CD14-positive monocyte (primary cell): Measurements from ENCODE around the gene MYO7A. TPM values are rescaled to one million over a fixed set of nuclear protein-coding genes. Genes with fewer than 3 reads are reported as not detected.

Experiments used
- DNase-seq, 3 donors: peaks; one replicate each; pipeline ENCODE4 v3.0.0-alpha.2; 2011 to 2022
- H2AFZ ChIP-seq: 2 replicates; pipeline ENCODE4 v1.6.0; 2012; ENCODE audit warnings: mild to moderate bottlenecking, low read depth, low read length, inconsistent platforms; ENCODE audit not compliant: insufficient read depth, poor library complexity, severe bottlenecking
- H3K27ac ChIP-seq, 2 donors: 1 replicate in 1 of 2; 2 replicates in 1 of 2; pipeline ENCODE4 v1.5.1; 2012 to 2013; ENCODE audit warnings: low read length in 2 of 2, control low read depth in 1 of 2, inconsistent platforms in 1 of 2, low read depth in 1 of 2, mild to moderate bottlenecking in 1 of 2
- H3K27me3 ChIP-seq, 2 donors: one replicate each; pipeline versions ENCODE4 v1.6.0 to v1.6.1; 2011 to 2013; ENCODE audit warnings: low read length in 2 of 2; ENCODE audit not compliant: control insufficient read depth in 2 of 2, insufficient read depth in 2 of 2
- H3K36me3 ChIP-seq, 2 donors: replicated peaks in 1 of 2; 1 replicate in 1 of 2; 2 replicates in 1 of 2; pipeline versions ENCODE4 v1.5.1 to v1.6.1; 2012 to 2013; ENCODE audit warnings: low read length in 2 of 2, control low read depth in 1 of 2, inconsistent platforms in 1 of 2, mild to moderate bottlenecking in 1 of 2; ENCODE audit not compliant: insufficient read depth in 2 of 2, control insufficient read depth in 1 of 2
- H3K4me1 ChIP-seq, 2 donors: 1 replicate in 1 of 2; 2 replicates in 1 of 2; pipeline versions ENCODE4 v1.5.1 to v1.6.1; 2012 to 2013; ENCODE audit warnings: low read length in 2 of 2, control low read depth in 1 of 2, inconsistent platforms in 1 of 2, mild to moderate bottlenecking in 1 of 2, moderate library complexity in 1 of 2; ENCODE audit not compliant: insufficient read depth in 2 of 2, control insufficient read depth in 1 of 2
- H3K4me2 ChIP-seq: replicated peaks from 2 replicates; pipeline ENCODE3; 2012; ENCODE audit warnings: low read length, moderate library complexity, mild to moderate bottlenecking; ENCODE audit not compliant: poor library complexity, severe bottlenecking; ENCODE audit errors: extremely low read depth
- H3K4me3 ChIP-seq, 3 experiments: fragments of 200-600 bp in 1 of 3; sonication (generic) in 1 of 3; replicated peaks in 1 of 3; 1 replicate in 2 of 3; 2 replicates in 1 of 3; pipeline ENCODE4 v1.5.1; 2011 to 2013; ENCODE audit warnings: low read length in 3 of 3, mild to moderate bottlenecking in 3 of 3, control low read depth in 2 of 3, low read depth in 2 of 3, inconsistent platforms in 1 of 3, moderate library complexity in 1 of 3
- H3K79me2 ChIP-seq: 2 replicates; pipeline ENCODE4 v1.6.0; 2012; ENCODE audit warnings: mild to moderate bottlenecking, control low read depth, inconsistent platforms, low read length, moderate library complexity; ENCODE audit not compliant: insufficient read depth
- H3K9ac ChIP-seq: 2 replicates; pipeline ENCODE4 v1.6.0; 2017; ENCODE audit warnings: low read length, mild to moderate bottlenecking; ENCODE audit not compliant: insufficient read depth, poor library complexity, severe bottlenecking
- H3K9me3 ChIP-seq, 2 donors: replicated peaks in 1 of 2; 1 replicate in 1 of 2; 2 replicates in 1 of 2; pipeline versions ENCODE4 v1.5.1 to v1.6.1; 2012 to 2013; ENCODE audit warnings: low read length in 2 of 2, control low read depth in 1 of 2; ENCODE audit not compliant: control insufficient read depth in 1 of 2, insufficient read depth in 1 of 2
- H4K20me1 ChIP-seq: 2 replicates; pipeline ENCODE4 v1.6.0; 2012; ENCODE audit warnings: mild to moderate bottlenecking, low read length, control low read depth, moderate library complexity; ENCODE audit not compliant: insufficient read depth
- H3K27ac Mint-ChIP-seq, 7 donors: one replicate each; pipeline ENCODE4 v1.8.0; 2020; ENCODE audit warnings: mild to moderate bottlenecking in 7 of 7, mixed read lengths in 7 of 7, moderate library complexity in 6 of 7, inconsistent platforms in 2 of 7
- H3K27me3 Mint-ChIP-seq, 3 donors: one replicate each; pipeline ENCODE4 v1.8.0; 2021 to 2022; ENCODE audit warnings: low read depth in 3 of 3, mild to moderate bottlenecking in 3 of 3, mixed read lengths in 3 of 3, moderate library complexity in 3 of 3, inconsistent platforms in 1 of 3
- H3K36me3 Mint-ChIP-seq, 2 donors: one replicate each; pipeline ENCODE4 v1.8.0; 2020; ENCODE audit warnings: mixed read lengths in 2 of 2, inconsistent platforms in 1 of 2, mild to moderate bottlenecking in 1 of 2
- H3K4me1 Mint-ChIP-seq: one replicate; pipeline ENCODE4 v1.8.0; 2020; ENCODE audit warnings: mild to moderate bottlenecking, mixed read lengths
- H3K4me3 Mint-ChIP-seq, 2 donors: one replicate each; pipeline ENCODE4 v1.8.0; 2020; ENCODE audit warnings: mild to moderate bottlenecking in 2 of 2, mixed read lengths in 2 of 2, moderate library complexity in 1 of 2
- H3K9me3 Mint-ChIP-seq, 7 donors: one replicate each; pipeline ENCODE4 v1.8.0; 2020 to 2022; ENCODE audit warnings: mixed read lengths in 7 of 7, mild to moderate bottlenecking in 6 of 7, moderate library complexity in 6 of 7, inconsistent platforms in 2 of 7
- WGBS: methylation state at CpG from one replicate; pipeline ENCODE4 v1.1.5; 2013; ENCODE audit warnings: missing lambda C conversion rate; ENCODE audit not compliant: insufficient coverage; 5-methylcytosine and 5-hydroxymethylcytosine counted together
- intact Hi-C, 2 donors: fragments of 100-400 bp; cut with micrococcal nuclease; formaldehyde crosslinking; loops; one replicate each; pipeline versions ENCODE4 v1.15.0 to v1.15.1; 2023
- polyA plus RNA-seq, 3 donors: library from polyadenylated mRNA; depleted of rRNA in 1 of 3; unstranded in 2 of 3; stranded (reverse) in 1 of 3; fragments of 300-500 nt in 2 of 3; fragments of >200 nt in 1 of 3; fragmentation: Illumina TruSeq in 2 of 3; gene quantifications; 1 replicate in 2 of 3; 2 replicates in 1 of 3; pipeline ENCODE4 v1.2.3, GENCODE V29; 2012 to 2021
- TF ChIP-seq, protein P1 (sequence below): fragments of 200-600 bp; IDR thresholded peaks from one replicate; pipeline ENCODE4 v1.8.0; 2022; ENCODE audit warnings: antibody characterized with exemption, mild to moderate bottlenecking

The MYO7A gene
- polyA plus RNA-seq, 3 donors: 3.5 to 7.8 (median 3.6) TPM

DNA sequence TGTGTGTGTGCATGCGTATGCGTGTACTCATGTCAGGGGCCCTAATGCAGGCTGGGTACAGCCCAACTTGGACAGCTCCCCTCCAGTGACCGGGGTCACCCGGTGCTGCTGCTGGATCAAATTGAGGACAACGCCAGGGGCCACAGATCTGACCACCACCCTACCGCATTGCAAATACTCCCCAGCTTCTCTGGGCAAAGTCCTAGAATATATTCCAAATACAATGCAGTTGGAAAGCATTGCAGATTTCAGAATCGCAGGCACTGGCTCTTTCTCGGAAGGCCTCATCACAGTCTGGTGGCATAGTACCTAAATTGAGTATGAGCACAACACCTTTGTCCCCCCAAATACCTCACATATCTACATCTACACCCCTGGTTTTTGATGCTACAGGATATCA, 43.2 kb downstream of the MYO7A start:
- no peak for DNase-seq
- TF ChIP-seq, protein P1, sequence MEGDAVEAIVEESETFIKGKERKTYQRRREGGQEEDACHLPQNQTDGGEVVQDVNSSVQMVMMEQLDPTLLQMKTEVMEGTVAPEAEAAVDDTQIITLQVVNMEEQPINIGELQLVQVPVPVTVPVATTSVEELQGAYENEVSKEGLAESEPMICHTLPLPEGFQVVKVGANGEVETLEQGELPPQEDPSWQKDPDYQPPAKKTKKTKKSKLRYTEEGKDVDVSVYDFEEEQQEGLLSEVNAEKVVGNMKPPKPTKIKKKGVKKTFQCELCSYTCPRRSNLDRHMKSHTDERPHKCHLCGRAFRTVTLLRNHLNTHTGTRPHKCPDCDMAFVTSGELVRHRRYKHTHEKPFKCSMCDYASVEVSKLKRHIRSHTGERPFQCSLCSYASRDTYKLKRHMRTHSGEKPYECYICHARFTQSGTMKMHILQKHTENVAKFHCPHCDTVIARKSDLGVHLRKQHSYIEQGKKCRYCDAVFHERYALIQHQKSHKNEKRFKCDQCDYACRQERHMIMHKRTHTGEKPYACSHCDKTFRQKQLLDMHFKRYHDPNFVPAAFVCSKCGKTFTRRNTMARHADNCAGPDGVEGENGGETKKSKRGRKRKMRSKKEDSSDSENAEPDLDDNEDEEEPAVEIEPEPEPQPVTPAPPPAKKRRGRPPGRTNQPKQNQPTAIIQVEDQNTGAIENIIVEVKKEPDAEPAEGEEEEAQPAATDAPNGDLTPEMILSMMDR: no peak
- no peaks in the 10 kb centered on the region for H4K20me1 ChIP-seq
- no peak overlapping the region for H3K27ac ChIP-seq
- H3K9me3 ChIP-seq: no peaks in the 10 kb centered on the region
- no peak overlapping the region for H3K4me2 ChIP-seq
- H3K27me3 Mint-ChIP-seq: peaks cover 2 to 7% (median 7%) of the 10 kb centered on the region in 3 donors
- H3K27ac Mint-ChIP-seq: no peak overlapping the region
- H3K27me3 ChIP-seq: no peaks in the 10 kb centered on the region
- no peak overlapping the region for H2AFZ ChIP-seq
- peaks cover 33% of the 10 kb centered on the region for H3K4me1 Mint-ChIP-seq
- no peak overlapping the region for H3K4me3 Mint-ChIP-seq
- intact Hi-C loops: no loop called here
- H3K9ac ChIP-seq: no peak overlapping the region
- H3K79me2 ChIP-seq: no peaks in the 10 kb centered on the region
- H3K36me3 ChIP-seq: no peaks in the 10 kb centered on the region
- WGBS: 99% methylated on average over 6 of the region's 8 CpGs
- peaks cover 32 to 33% of the 10 kb centered on the region in 2 donors for H3K4me1 ChIP-seq
- H3K4me3 ChIP-seq: no peak overlapping the region
- peaks cover 0 to 1% (median 0%) of the 10 kb centered on the region in 7 donors for H3K9me3 Mint-ChIP-seq
- no peaks in the 10 kb centered on the region for H3K36me3 Mint-ChIP-seq

DNA sequence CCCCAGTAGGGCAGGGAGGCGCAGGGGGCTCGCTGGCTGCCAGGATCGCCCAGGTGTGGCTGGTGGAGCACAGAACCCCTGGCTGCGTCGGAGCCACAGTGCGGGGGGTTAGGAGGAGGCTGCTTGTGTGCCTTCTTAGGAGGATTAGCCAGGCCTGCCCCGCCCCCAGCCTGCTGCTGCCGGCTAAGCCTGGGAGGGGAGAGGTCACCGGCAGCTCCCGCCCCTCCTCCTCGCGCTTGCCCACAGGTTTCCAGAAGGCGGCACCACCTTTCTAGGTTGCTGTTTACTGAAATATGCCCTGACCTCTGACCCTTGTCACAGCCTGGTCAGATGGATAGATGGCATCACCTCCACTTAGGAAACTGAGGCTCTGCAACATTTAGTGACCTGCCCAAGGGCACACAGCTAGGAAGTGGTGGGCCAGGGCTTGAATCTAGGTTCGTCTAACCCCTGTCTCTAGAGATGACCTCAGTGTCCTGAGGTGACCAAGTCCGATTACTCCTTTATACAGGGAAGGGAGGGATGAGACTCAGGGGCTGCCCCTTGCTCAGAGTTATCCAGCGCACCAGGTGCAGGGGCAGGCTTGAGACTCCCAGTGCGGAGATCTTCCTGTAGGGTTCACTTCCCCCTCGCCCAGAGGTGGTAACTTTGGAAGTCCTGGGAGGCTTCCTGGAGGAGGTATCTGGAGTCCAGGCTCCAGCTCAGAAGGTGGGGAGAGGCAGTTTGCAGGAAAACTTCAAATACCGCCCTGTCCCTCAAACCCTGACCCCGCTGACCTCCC, 44.0 kb downstream of the MYO7A start:
- Histone ChIP-seq H3K79me2 (no peaks in the 10 kb centered on the region), H3K36me3 (no peaks in the 10 kb centered on the region), H3K4me2 (no peak overlapping the region), H4K20me1 (no peaks in the 10 kb centered on the region), H3K27ac (no peak overlapping the region), H2AFZ (no peak overlapping the region), H3K4me3 (no peak overlapping the region), H3K9me3 (no peaks in the 10 kb centered on the region), H3K4me1 (peaks cover 38 to 40% of the 10 kb centered on the region in 2 donors), H3K9ac (no peak overlapping the region), H3K27me3 (no peaks in the 10 kb centered on the region)
- TF ChIP-seq, protein P1: no peak
- 97% methylated on average over 12 of the region's 20 CpGs for WGBS
- H3K9me3 Mint-ChIP-seq: peaks cover 0 to 1% (median 0%) of the 10 kb centered on the region in 7 donors
- peaks cover 40% of the 10 kb centered on the region for H3K4me1 Mint-ChIP-seq
- intact Hi-C loops: no loop called here
- peaks cover 2 to 7% (median 7%) of the 10 kb centered on the region in 3 donors for H3K27me3 Mint-ChIP-seq
- no peak overlapping the region for H3K27ac Mint-ChIP-seq
- no peaks in the 10 kb centered on the region for H3K36me3 Mint-ChIP-seq
- H3K4me3 Mint-ChIP-seq: no peak overlapping the region
- no peak for DNase-seq
